Measurements from ENCODE around the gene DCTD.
"Not testable (repeated sequence)": the region's sequence is repeated elsewhere in the genome, so short reads cannot be mapped to it uniquely, and the experiment has no call there.

The DCTD gene

GRCh38 chr4:182920676-182921075 is 3.5 kb upstream of the DCTD start:
- DNase-seq = peak; percentile 19

DNA sequence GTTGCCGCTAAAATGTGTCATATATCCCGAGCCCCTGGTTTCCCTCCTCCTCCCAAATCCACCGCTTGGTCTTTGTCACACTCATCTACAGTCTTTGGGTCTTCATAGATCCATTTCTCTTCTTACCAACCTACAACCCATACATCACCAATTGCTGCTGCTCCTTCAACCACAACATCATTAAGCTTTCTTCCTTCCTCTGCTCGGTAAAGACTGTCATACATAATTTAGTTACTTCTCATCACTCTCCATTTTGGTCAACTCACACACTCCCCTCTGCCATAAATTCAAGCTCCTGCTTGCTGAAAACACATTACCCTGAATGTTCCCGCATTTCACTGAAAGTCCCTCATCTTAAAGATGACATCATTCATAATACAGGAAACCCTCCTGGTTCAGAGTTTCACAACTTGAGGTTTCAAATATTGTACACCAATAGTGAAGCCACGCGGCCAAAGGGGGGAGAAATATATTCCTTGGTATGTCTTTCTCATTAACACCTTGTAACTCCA is 1.7 kb upstream of the DCTD start:
- no peak for DNase-seq

DNA sequence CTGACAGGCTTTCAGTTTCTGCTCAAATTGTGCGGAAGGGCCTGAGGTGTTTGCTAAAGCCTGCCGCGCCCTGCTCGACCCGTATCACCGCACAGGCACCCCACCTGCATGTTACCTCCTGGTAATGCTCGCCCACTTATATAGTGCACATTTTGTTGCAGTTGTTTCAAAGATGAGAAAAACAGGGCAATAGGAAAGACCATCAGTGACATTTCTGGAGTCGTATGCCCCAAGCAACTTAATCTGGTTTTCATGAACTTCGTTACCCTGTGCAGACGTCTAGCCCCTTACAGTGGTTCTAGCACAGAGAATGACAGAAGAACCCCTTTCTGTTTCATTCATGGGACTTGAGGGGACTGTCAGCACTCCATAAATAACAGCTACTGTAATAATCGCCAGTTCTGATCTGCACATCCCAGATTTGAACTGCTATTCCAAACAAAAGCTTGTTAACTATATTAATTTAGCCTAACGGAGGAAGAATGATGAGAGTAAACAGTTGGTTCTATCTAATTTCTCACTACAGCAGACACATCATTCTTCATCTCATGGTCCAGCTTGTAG is 940 bp upstream of the DCTD start:
- DNase-seq = peak; percentile 8

DNA sequence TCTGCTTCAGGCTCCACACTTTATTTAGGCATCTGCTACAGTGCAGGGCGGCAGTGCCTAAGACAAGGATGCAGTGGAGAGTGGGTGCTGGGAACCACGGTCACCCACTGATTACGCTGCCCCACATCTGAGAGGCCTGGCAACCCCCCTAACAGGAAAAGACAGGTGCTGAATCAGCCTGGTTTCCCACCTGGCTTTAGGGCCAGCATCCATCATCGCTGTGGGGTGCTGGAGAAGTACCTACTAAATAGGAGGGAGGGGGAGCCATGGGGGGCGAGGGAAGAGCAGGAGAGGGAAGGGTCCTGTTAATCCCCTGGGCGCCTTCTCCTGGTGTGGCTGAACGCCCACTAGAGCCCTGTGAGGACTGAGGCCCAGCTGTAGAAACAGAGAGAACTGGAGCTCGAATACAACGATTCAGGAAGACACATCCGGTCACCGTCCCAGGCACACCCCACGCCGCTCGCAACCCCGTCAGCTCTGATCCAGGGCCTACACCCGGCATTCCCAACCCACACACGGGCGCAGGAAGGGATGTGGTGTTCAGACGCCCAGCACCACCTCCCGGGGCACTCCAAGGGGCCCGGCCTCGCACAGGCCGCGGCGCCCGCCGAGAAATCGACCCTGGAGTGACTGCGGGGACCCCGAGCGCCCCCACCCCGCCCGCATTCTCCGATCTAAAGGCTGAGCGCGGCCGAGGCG is 554 bp downstream of the DCTD start:
- DNase-seq = peak; percentile 15

DNA sequence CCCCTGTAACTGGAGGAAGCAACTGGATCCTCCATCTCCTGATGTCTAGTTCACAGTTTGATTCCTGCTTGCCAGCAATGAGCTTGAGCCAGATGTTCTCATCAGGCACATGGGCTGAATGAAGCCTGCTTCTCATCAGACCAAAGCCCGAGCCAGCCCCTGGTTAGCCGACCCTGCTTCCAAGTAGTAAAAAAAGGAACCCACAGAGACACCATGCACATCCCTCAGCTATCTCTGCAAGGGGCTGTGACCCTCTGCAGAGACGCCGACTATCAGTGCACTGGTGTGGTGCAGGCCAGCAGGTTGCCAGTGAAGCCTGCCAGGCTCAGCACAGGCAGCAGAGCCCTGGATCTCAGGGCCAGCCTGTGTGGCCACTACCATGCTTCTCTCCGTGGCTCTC is 2.8 kb downstream of the DCTD start:
- no peak for DNase-seq

DNA sequence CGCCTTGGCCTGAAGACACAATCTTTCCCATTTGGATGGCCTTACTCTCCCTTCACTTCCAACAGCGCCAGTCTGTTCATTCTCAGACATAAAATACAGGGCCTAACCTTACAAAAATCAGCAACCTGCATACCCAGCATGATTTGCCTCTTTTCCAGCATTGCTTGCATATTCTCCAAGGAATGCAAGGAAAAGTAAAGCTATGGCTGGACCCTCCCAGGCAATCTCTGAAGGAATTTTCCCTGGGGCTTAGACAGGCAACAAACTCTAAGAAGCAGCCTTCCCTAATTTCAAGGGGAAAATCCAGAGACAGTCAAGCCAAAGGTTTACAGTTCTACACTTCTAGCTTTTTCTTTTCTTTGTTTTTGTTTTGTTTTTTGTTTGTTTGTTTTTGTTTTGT is 3.6 kb downstream of the DCTD start:
- no peak for DNase-seq

GRCh38 chr4:182913036-182913435 is 4.2 kb downstream of the DCTD start:
- no peak for DNase-seq

DNA sequence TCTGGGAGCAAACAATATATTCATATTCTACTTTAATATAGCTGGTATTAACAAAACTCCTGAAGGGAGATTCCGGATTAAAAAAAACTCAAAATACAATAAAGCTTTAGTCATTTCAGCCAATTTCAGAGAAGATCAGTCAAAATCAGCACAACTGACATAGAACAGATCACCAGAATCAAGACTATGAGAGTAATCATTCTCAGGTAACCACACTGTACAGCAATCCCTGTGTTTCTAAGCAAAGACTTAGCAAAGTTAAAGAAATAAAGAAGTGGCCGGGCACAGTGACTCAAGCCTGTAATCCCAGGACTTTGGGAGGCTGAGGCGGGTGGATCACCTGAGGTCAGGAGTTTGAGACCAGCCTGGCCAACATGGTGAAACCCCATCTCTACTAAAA is 9.1 kb downstream of the DCTD start:
- no peak for DNase-seq

GRCh38 chr4:182907396-182907795 is 9.8 kb downstream of the DCTD start:
- DNase-seq = no peak

- no peak for DNase-seq
These were observed 10.4 kb downstream of the DCTD start for GRCh38 chr4:182906786-182907185.

- no peak for DNase-seq
These were observed 12.1 kb downstream of the DCTD start for GRCh38 chr4:182905038-182905437.

GRCh38 chr4:182904211-182904761 is 12.9 kb downstream of the DCTD start:
- peak; percentile 42 for DNase-seq

DNA sequence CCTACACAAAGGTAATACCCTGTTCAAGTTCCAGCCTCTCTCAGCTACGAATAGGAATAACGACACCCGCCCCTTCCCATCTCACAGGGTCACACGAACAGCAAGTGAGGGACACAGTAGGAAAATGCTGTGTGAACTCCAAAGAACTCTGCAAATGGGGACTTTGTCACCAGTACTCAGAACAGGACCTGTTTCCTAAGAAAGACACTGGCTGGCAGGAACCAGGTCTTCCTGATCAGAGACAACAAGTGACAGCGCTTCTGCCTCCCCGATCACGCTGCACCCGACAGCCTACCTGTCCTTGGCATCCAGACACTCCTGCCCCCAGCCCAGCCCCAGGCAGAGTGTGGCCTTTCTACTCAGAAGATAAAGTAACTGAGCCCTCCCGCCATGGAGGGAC is 14.2 kb downstream of the DCTD start:
- no peak for DNase-seq

DNA sequence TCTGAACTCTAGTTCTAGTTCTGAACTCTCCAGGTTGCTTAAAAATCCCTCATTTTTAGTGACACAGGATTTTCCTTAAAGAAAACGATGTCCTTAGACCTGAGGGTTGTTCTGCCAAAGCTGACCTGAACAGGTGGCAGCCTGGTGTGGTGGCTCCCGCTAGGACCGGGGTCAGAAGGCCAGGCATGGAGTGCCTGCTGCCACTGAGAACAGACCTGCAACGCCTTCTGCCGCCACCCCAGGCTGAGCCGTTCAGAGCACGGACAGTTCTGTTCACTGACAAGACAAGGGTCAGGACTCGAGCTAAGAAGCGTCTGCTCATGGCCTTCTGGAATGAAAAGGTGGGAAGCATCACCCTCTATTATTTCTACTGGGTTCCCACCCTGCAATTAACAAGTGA is 15.8 kb downstream of the DCTD start:
- DNase-seq = no peak

GRCh38 chr4:182900021-182900420 is 17.2 kb downstream of the DCTD start:
- DNase-seq = not testable (repeated sequence)

GRCh38 chr4:182898479-182898799 is 18.7 kb downstream of the DCTD start:
- DNase-seq = no peak

GRCh38 chr4:182897601-182898478 is 19.3 kb downstream of the DCTD start:
- DNase-seq = no peak

GRCh38 chr4:182896421-182896820 is 20.8 kb downstream of the DCTD start:
- DNase-seq = no peak

GRCh38 chr4:182895791-182896292 is 21.3 kb downstream of the DCTD start:
- no peak for DNase-seq

DNA sequence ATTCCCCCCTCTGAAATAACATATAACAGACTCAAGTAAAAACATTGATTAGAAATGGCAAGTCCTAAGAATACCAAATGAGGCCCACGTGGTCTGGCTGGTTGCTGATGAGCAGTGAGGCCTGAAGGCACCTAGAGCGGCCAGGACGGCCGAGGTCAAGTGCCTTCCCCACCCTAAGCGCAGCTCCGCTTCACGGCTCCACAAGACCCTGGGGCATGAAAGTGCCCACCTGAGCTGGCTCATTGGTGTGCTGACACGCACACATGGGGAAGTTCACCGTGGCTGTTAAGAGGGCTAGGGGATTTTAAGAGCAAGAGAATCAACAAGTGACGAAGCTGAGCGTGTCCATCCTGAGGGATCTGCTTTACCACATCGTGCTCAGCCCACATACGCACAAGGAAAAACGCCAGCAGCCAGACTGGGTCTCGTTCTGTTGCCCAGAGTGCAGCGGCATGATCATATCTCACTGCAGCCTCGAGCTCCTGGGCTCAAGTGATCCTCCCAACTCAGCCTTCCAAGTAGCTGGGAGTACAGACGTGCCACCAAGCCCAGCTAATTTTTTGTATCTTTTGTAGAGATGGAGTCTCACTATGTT is 22.4 kb downstream of the DCTD start:
- no peak for DNase-seq

GRCh38 chr4:182893474-182894080 is 23.6 kb downstream of the DCTD start:
- no peak for DNase-seq

GRCh38 chr4:182893047-182893446 is 24.1 kb downstream of the DCTD start:
- no peak for DNase-seq

GRCh38 chr4:182890202-182890601 is 27.0 kb downstream of the DCTD start:
- no peak for DNase-seq

Measured in NCI-H2227 treated with DMSO at 0.1 percent for 48 hours (cell line).